BLaER1 (cell line): ENCODE data around the gene PODXL.

Experiments
- H3K27ac ChIP-seq: shearing (Covaris generic); formaldehyde crosslinking; 2 replicates; pipeline ENCODE4 v1.8.1; 2022
- H3K27me3 ChIP-seq: shearing (Covaris generic); formaldehyde crosslinking; 2 replicates; pipeline ENCODE4 v1.8.1; 2022
- H3K36me3 ChIP-seq: shearing (Covaris generic); formaldehyde crosslinking; 2 replicates; pipeline ENCODE4 v1.8.1; 2022
- H3K4me1 ChIP-seq: shearing (Covaris generic); formaldehyde crosslinking; 2 replicates; pipeline ENCODE4 v1.8.1; 2022
- H3K4me2 ChIP-seq: shearing (Covaris generic); formaldehyde crosslinking; 2 replicates; pipeline ENCODE4 v1.8.1; 2022
- H3K4me3 ChIP-seq: shearing (Covaris generic); formaldehyde crosslinking; 2 replicates; pipeline ENCODE4 v1.8.1; 2022
- H3K9ac ChIP-seq: shearing (Covaris generic); formaldehyde crosslinking; 2 replicates; pipeline ENCODE4 v1.8.1; 2022
- H3K9me3 ChIP-seq: shearing (Covaris generic); formaldehyde crosslinking; 2 replicates; pipeline ENCODE4 v1.8.1; 2022
- H4K20me1 ChIP-seq: shearing (Covaris generic); formaldehyde crosslinking; 2 replicates; pipeline ENCODE4 v1.8.1; 2022
- Cebpa-rat ChIP-seq: shearing (Covaris generic); IDR thresholded peaks from 2 replicates; pipeline ENCODE4 v1.8.1; 2022

Gene PODXL

DNA sequence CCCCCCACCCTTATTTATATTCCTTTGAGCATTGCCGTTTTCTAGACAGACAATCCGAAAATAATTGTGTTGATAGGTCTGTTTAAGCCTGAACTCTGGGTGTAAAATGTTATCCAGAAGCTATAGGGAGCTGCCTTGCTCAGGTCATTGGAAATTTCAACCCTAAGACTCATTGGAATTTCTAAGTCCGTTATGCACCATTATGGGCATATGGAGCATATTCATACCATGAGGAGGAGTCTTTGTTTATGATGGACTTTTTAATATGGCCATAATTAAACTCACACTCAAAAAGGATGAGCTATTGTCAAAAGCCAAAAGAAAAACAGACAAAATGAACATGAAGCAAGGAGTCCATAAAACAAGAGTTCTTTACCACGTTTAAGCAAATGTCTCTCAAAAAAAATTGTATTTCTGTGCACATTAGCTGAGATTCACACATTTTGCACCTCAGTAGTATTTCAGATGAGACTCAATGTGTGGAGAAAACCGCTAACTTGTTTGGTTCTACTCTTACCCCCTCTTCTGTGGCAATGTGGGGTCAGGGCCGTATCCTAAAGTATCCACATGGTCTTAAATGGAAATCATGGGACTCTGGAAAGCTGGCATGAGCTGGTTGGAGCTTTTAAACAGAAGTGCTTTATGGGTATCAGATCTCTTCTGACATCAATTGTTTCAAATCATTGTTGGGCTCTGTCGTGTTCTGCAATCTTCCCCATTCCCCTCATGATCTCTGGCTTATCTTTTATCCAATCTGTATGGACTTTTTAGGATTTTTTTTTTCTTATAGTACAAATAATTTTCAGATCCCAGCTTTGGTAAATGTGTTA is 60.5 kb downstream of the PODXL start:
- H3K4me1 ChIP-seq = peaks cover 8% of the 10 kb centered on the region
- no peak for TF ChIP-seq Cebpa-rat
- H3K4me3 ChIP-seq = no peak overlapping the region
- no peaks in the 10 kb centered on the region for H3K9me3 ChIP-seq
- H3K4me2 ChIP-seq = no peak overlapping the region
- no peak overlapping the region for H3K9ac ChIP-seq
- H3K27me3 ChIP-seq = no peaks in the 10 kb centered on the region
- H3K36me3 ChIP-seq = peaks cover 39% of the 10 kb centered on the region
- no peak overlapping the region for H3K27ac ChIP-seq
- H4K20me1 ChIP-seq = 0 out of 2 replicates have a peak, but pooled peaks cover 2% of the 10 kb centered on the region

DNA sequence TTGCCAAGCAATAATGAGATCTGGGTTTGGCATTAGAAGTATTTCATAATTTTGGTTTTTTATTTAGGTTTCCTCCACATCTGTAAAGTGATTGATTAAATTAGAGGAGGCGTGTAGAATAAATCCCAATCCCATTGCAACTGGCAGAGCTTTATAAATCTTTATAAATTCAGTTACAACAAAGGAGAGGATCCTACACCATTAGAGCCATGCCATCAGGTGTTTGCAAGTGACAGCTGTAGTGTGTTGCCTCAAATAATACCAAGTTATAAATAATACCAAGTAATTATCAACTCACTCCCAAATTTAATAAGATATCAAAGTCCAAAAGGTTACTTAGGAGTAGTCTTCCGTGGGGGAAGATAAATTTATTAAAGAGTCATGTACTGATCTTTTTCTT is 62.2 kb downstream of the PODXL start:
- H3K4me3 ChIP-seq = no peak overlapping the region
- H3K27ac ChIP-seq = no peak overlapping the region
- no peaks in the 10 kb centered on the region for H3K9me3 ChIP-seq
- H3K4me1 ChIP-seq = no peaks in the 10 kb centered on the region
- H3K27me3 ChIP-seq = no peaks in the 10 kb centered on the region
- no peak overlapping the region for H3K4me2 ChIP-seq
- TF ChIP-seq Cebpa-rat = no peak
- H3K36me3 ChIP-seq = peaks cover 29% of the 10 kb centered on the region
- H3K9ac ChIP-seq = no peak overlapping the region
- no peaks in the 10 kb centered on the region for H4K20me1 ChIP-seq

DNA sequence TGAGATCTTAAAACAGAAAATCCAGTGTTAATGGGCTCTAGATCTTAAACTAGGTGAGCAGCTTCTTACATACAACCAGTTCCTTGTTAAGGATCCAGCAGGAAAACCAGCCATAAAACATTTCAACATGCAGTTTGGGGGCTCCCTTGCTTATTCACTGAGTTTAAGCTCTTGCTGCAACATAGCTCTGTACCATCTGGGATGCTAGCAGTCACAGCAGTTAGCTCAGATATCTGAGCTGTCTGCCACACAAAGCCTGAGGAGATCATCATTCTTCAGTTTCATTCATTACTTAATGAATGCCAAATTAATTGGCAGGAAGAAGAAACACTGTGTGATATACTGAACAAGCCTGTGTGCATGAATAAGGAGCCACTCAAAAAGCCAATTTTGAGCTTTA is 62.8 kb downstream of the PODXL start:
- Histone ChIP-seq H3K27ac (no peak overlapping the region), H3K36me3 (peaks cover 26% of the 10 kb centered on the region)

DNA sequence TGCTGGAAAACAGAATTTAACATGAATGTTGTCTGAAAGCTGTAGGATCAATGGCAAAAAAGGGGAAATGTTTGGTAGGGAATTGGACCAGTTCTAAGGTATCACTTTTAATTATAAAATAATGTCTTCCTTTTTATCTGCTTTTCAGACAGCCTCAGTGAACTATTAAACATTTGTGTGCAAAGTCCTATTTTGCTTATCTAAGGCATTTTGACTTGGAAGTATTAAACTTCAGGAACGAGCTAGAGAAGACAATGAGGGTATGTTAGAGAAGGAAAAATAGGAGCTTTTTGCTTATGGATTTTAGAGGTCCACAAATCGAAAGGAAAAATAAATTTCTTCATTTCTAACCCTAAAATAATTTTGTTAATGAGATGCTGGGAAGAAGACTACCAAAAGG is 63.3 kb downstream of the PODXL start:
- H3K27ac ChIP-seq = no peak overlapping the region

More for the DNA sequence above, 62.8 kb downstream of the PODXL start:
- Histone ChIP-seq H3K9ac (no peak overlapping the region), H3K27me3 (no peaks in the 10 kb centered on the region), H4K20me1 (no peaks in the 10 kb centered on the region), H3K4me1 (no peaks in the 10 kb centered on the region), H3K9me3 (no peaks in the 10 kb centered on the region), H3K4me2 (no peak overlapping the region), H3K4me3 (no peak overlapping the region)
- TF ChIP-seq Cebpa-rat = no peak

DNA sequence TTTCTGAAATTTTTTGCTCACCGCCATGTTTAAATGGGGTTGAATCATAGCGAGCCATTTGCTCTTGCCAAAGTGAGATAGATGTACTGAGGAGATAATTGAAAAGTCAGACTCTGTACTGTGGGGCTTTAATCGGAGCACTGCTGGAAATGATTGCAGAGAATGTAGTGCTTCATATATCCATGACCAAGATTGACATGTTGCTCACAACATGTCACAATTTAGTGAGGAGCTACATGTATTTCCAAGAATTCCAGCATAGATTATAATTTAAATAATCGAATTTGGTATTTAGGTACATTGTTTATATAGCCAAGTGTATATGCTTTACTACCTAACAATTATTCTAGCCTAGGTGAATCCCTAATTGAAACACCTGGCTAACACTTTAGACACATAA is 66.5 kb downstream of the PODXL start:
- Histone ChIP-seq H3K4me3 (no peak overlapping the region), H3K36me3 (peaks cover 32% of the 10 kb centered on the region)
- TF ChIP-seq Cebpa-rat = no peak

More for the DNA sequence above, 63.3 kb downstream of the PODXL start:
- H3K27me3 ChIP-seq = no peaks in the 10 kb centered on the region
- peaks cover 24% of the 10 kb centered on the region for H3K36me3 ChIP-seq
- TF ChIP-seq Cebpa-rat = no peak
- no peak overlapping the region for H3K4me3 ChIP-seq
- H3K9ac ChIP-seq = no peak overlapping the region
- H3K9me3 ChIP-seq = no peaks in the 10 kb centered on the region
- no peak overlapping the region for H3K4me2 ChIP-seq
- no peaks in the 10 kb centered on the region for H4K20me1 ChIP-seq
- no peaks in the 10 kb centered on the region for H3K4me1 ChIP-seq

DNA sequence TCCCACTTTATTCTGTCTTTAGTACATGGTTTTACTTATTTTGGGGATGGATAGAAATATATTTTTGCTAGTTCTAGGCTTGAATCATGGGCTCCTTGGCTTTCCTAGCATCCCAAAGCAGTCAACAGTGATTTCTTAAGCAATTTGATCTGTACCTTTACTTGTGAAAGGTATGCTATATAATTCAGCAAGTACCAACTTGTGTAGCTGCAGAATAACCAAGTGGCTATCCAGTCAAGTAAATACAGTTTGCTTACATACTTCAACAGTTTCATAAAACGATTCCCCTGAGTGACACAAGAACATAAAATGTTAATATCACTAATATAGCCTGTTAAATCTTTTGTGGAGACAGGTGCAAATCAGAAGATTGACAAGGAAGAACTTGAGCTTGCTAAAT is 67.2 kb downstream of the PODXL start:
- H3K4me1 ChIP-seq = no peaks in the 10 kb centered on the region
- H3K9me3 ChIP-seq = no peaks in the 10 kb centered on the region
- H3K36me3 ChIP-seq = peaks cover 32% of the 10 kb centered on the region
- H3K27me3 ChIP-seq = no peaks in the 10 kb centered on the region
- H3K4me2 ChIP-seq = no peak overlapping the region
- no peak overlapping the region for H3K4me3 ChIP-seq
- H4K20me1 ChIP-seq = no peaks in the 10 kb centered on the region
- no peak overlapping the region for H3K9ac ChIP-seq
- H3K27ac ChIP-seq = no peak overlapping the region
- TF ChIP-seq Cebpa-rat = no peak

More for the DNA sequence above, 66.5 kb downstream of the PODXL start:
- Histone ChIP-seq H3K27ac (no peak overlapping the region), H3K9me3 (no peaks in the 10 kb centered on the region), H3K27me3 (no peaks in the 10 kb centered on the region), H4K20me1 (no peaks in the 10 kb centered on the region), H3K4me2 (no peak overlapping the region), H3K9ac (no peak overlapping the region), H3K4me1 (no peaks in the 10 kb centered on the region)

DNA sequence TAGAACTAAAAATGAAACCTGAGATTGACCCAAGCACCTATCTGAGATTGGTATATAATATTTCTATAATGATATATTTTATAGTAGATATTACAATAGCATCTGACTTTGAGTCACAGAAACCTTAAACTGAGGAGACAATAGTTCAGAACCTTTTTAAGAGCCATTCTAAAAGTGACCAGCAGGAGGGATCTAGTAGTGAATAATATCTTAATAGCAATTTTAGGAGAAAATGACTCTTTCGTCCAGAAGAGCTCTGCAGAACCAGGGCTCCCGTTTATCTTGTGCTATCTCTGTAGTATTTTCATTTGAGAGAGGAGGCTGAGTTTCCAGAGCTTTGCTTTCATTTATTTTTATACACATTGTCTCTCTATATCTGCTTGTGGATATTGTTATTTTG is 68.1 kb downstream of the PODXL start:
- Histone ChIP-seq H3K36me3 (peaks cover 36% of the 10 kb centered on the region), H3K27ac (no peak overlapping the region), H3K9ac (no peak overlapping the region), H4K20me1 (no peaks in the 10 kb centered on the region), H3K4me3 (no peak overlapping the region), H3K4me1 (no peaks in the 10 kb centered on the region), H3K27me3 (no peaks in the 10 kb centered on the region), H3K9me3 (no peaks in the 10 kb centered on the region), H3K4me2 (no peak overlapping the region)
- TF ChIP-seq Cebpa-rat = no peak

DNA sequence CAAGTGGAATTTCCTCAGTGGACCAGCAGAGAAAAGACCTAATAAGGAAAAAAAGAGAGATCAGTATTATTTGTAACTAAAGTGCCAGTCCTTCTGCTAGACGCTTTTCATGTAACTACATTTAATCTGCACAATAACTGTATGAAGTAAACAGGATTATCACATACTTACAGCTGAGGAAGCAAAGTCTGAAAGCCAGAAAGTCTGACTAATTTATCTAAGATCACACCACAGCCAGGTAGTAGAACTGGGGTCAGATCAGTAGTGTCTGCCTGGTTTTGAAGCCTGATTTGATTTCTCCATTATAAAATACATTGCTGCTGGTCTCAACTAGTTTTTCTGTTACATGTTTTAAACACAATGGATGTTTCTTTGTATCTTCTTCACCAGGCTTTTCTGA is 69.2 kb downstream of the PODXL start:
- Histone ChIP-seq H3K4me1 (no peaks in the 10 kb centered on the region), H4K20me1 (no peaks in the 10 kb centered on the region), H3K4me2 (no peak overlapping the region), H3K9me3 (no peaks in the 10 kb centered on the region), H3K27me3 (no peaks in the 10 kb centered on the region), H3K4me3 (no peak overlapping the region), H3K9ac (no peak overlapping the region), H3K36me3 (peaks cover 41% of the 10 kb centered on the region), H3K27ac (no peak overlapping the region)
- no peak for TF ChIP-seq Cebpa-rat

DNA sequence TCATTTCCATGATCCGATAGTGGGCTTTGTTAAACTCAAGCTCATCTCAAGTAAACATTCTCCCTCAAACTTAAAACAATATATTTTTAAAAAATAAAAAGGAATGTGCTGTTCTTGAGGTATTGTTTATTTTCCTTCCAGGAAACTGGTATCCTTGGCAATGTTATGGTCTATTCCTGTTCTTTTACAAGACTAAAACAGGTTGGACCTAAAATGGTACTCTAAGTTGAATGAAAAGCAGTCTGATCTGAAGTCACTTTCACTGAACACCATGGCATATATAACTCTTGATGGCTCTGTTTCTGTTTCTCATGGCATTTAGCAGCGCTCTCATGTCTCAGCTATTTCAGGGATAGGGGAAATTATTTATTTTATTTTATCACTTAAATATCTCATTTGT is 70.1 kb downstream of the PODXL start:
- H3K4me3 ChIP-seq = no peak overlapping the region
- no peak for TF ChIP-seq Cebpa-rat
- no peaks in the 10 kb centered on the region for H3K27me3 ChIP-seq
- H3K36me3 ChIP-seq = peaks cover 45% of the 10 kb centered on the region
- no peak overlapping the region for H3K9ac ChIP-seq
- H3K4me1 ChIP-seq = no peaks in the 10 kb centered on the region
- H3K9me3 ChIP-seq = no peaks in the 10 kb centered on the region
- no peak overlapping the region for H3K4me2 ChIP-seq
- no peaks in the 10 kb centered on the region for H4K20me1 ChIP-seq
- H3K27ac ChIP-seq = no peak overlapping the region

DNA sequence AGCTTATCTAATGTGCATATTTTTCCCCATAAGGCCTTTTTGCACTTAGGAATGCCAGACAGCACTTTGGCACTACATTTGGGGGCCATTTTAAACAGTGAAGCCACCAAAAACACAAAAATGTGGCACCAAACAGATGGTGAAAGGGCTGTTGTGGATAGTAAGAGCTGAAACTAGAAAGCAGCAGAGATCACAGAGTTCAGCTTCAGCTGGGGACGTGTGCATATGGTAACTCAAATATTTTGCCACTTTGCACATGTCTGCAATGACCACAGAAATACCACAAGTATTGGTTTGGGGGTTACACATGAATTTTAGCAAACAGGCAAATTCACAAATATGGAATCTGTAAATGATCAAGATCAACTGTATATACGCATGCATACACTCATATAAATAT is 72.8 kb downstream of the PODXL start:
- H3K9ac ChIP-seq = no peak overlapping the region
- H3K4me1 ChIP-seq = no peaks in the 10 kb centered on the region
- H3K9me3 ChIP-seq = no peaks in the 10 kb centered on the region
- H4K20me1 ChIP-seq = no peaks in the 10 kb centered on the region
- H3K27ac ChIP-seq = no peak overlapping the region
- H3K4me3 ChIP-seq = no peak overlapping the region
- TF ChIP-seq Cebpa-rat = no peak
- H3K36me3 ChIP-seq = peaks cover 57% of the 10 kb centered on the region
- no peaks in the 10 kb centered on the region for H3K27me3 ChIP-seq
- no peak overlapping the region for H3K4me2 ChIP-seq

DNA sequence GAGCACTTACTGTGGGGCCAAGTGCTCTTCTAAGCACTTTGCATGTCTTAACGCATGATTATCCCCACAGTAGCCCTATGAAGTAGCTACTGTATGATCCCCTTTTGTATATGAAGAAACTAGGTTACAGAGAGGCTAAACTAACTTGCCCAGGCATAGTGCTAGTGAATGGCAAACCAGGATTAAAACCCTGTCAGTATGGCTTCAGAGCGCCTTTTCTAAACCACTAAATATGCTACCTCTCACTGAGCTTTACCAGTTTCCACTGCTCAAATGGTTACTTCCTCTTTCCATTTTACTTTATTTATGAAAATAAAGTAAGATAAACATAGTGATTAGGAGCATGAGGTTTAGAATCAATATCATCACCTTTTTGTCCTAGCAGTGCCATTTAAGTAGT is 73.6 kb downstream of the PODXL start:
- Histone ChIP-seq H3K4me2 (no peak overlapping the region), H3K9ac (no peak overlapping the region), H3K27me3 (no peaks in the 10 kb centered on the region), H3K4me1 (no peaks in the 10 kb centered on the region), H3K4me3 (no peak overlapping the region), H3K9me3 (no peaks in the 10 kb centered on the region), H3K27ac (no peak overlapping the region), H4K20me1 (no peaks in the 10 kb centered on the region), H3K36me3 (peaks cover 54% of the 10 kb centered on the region)
- TF ChIP-seq Cebpa-rat = no peak
